ENCODE measurements around the gene TMEM132E. TPM values are rescaled to one million over a fixed set of nuclear protein-coding genes. Genes with fewer than 3 reads are reported as not detected.
A peak's percentile ranks its signal among the peaks of the same experiment; 100 is the strongest.

TMEM132E gene
- total RNA-seq, 1 experiment from 2014 or later = not detected

DNA sequence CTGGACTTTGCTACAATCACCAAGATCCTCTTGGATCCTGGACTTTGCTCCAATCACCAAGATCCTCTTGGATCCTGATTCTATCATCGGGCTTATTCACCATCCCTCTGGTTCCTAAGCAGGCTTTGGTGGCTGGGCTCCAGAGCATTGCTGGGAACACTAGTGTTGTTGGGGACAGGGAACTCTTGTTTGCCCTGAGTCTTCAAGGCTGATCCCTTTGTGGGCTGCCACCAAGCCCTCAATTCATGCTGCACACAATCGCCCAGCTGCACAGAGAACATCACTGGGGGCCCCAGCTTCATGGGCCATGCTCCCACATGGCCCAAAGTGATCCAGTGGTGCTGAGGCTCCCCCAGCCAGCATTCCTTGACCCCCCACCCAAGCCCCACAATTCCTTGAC lies 88.3 kb downstream of the TMEM132E start:
- H3K27me3 ChIP-seq = peaks cover 45% of the 10 kb centered on the region

GRCh38 chr17:34668206-34668605 lies 88.8 kb downstream of the TMEM132E start:
- Histone ChIP-seq H3K36me3 (no peaks in the 10 kb centered on the region), H3K9me3 (replicated peaks) (no peaks in the 10 kb centered on the region), H3K4me1 (no peaks in the 10 kb centered on the region), H3K27ac (no peak overlapping the region), H3K4me3 (no peak overlapping the region), H3K27me3 (peaks cover 45% of the 10 kb centered on the region)
- DNase-seq = no peak

More for the DNA sequence above, 88.3 kb downstream of the TMEM132E start:
- H3K27ac ChIP-seq = no peak overlapping the region
- H3K9me3 ChIP-seq (replicated peaks) = no peaks in the 10 kb centered on the region
- no peaks in the 10 kb centered on the region for H3K4me1 ChIP-seq
- H3K4me3 ChIP-seq = no peak overlapping the region
- H3K36me3 ChIP-seq = no peaks in the 10 kb centered on the region
- DNase-seq = no peak

- Histone ChIP-seq H3K36me3 (no peaks in the 10 kb centered on the region), H3K4me1 (no peaks in the 10 kb centered on the region), H3K4me3 (no peak overlapping the region), H3K27ac (no peak overlapping the region), H3K27me3 (peaks cover 41% of the 10 kb centered on the region), H3K9me3 (replicated peaks) (no peaks in the 10 kb centered on the region)
- no peak for DNase-seq
Observed at GRCh38 chr17:34669511-34669910, 90.1 kb downstream of the TMEM132E start.

- DNase-seq = no peak
- H3K36me3 ChIP-seq = no peaks in the 10 kb centered on the region
- H3K27me3 ChIP-seq = peaks cover 32% of the 10 kb centered on the region
- no peaks in the 10 kb centered on the region for H3K4me1 ChIP-seq
- no peak overlapping the region for H3K27ac ChIP-seq
- no peaks in the 10 kb centered on the region for H3K9me3 ChIP-seq (replicated peaks)
- no peak overlapping the region for H3K4me3 ChIP-seq
Observed at GRCh38 chr17:34670618-34671017, 91.2 kb downstream of the TMEM132E start.

- peaks cover 29% of the 10 kb centered on the region for H3K27me3 ChIP-seq
- H3K36me3 ChIP-seq = no peaks in the 10 kb centered on the region
- H3K4me3 ChIP-seq = no peak overlapping the region
- DNase-seq = no peak
- no peak overlapping the region for H3K27ac ChIP-seq
- no peaks in the 10 kb centered on the region for H3K4me1 ChIP-seq
- no peaks in the 10 kb centered on the region for H3K9me3 ChIP-seq (replicated peaks)
Observed at GRCh38 chr17:34671191-34671590, 91.8 kb downstream of the TMEM132E start.

GRCh38 chr17:34672176-34672785 lies 92.9 kb downstream of the TMEM132E start:
- peaks cover 24% of the 10 kb centered on the region; the same call in 1 of the 2 replicates for H3K27me3 ChIP-seq
- H3K4me1 ChIP-seq = no peaks in the 10 kb centered on the region
- no peak for DNase-seq
- H3K36me3 ChIP-seq = no peaks in the 10 kb centered on the region
- H3K4me3 ChIP-seq = no peak overlapping the region
- no peaks in the 10 kb centered on the region for H3K9me3 ChIP-seq (replicated peaks)
- no peak overlapping the region for H3K27ac ChIP-seq

GRCh38 chr17:34673516-34673915 lies 94.1 kb downstream of the TMEM132E start:
- H3K4me3 ChIP-seq = no peak overlapping the region
- DNase-seq = peak in 1 of 2 experiments; percentile 17
- H3K27ac ChIP-seq = no peak overlapping the region
- no peaks in the 10 kb centered on the region for H3K4me1 ChIP-seq
- no peaks in the 10 kb centered on the region for H3K36me3 ChIP-seq
- 0 out of 2 replicates have a peak, but pooled peaks cover 2% of the 10 kb centered on the region for H3K9me3 ChIP-seq (replicated peaks)
- H3K27me3 ChIP-seq = peaks cover 15% of the 10 kb centered on the region; the same call in 1 of the 2 replicates

DNA sequence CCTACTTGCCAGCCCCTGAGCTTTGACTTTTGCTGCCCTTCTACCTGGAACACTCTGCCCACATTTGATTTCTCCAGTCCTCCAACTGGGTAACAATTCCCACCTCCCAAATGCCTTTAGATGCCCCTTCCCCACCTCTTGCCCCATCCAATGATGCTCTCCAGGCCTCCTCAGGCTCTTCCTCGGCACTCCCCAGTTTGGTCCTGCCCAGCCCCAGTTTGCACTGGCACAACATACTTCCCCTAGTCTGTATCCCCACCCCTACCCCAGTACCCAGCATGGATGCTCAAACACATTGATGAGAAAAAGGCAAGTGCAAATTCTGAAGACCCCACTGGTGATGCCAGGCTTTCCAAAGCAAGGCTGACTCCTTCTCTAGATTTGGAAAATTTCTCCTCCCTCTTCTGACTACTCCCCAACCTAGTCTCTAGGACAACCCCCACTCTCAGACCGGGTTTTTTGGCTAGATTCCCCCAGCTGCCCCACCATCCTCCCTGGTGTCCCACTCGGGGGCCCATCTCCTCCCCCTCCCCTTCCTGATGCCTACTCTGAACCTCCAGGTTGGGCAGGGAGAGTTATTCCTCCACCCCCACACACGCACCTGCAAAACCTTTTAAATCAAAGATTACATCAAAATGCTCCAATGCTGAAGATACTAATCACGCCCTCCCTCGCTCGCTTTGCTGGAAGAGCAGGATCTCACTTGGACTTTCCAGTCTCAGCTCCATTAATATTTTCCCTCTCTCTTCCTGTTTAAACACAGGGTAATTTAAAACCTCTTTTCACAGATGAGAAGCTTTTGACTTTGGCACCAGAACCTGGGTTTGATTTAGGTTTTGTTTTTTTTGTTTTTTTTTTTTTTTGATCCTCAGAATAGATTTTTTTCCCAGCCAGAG lies 94.9 kb downstream of the TMEM132E start:
- H3K9me3 ChIP-seq (replicated peaks) = 0 out of 2 replicates have a peak, but pooled peaks cover 2% of the 10 kb centered on the region
- no peak for DNase-seq
- H3K27me3 ChIP-seq = peaks cover 10% of the 10 kb centered on the region; the same call in 1 of the 2 replicates
- no peak overlapping the region for H3K4me3 ChIP-seq
- no peaks in the 10 kb centered on the region for H3K4me1 ChIP-seq
- no peaks in the 10 kb centered on the region for H3K36me3 ChIP-seq
- no peak overlapping the region for H3K27ac ChIP-seq

GRCh38 chr17:34675143-34675542 lies 95.8 kb downstream of the TMEM132E start:
- no peak for DNase-seq
- 0 out of 2 replicates have a peak, but pooled peaks cover 2% of the 10 kb centered on the region for H3K9me3 ChIP-seq (replicated peaks)
- no peak overlapping the region for H3K27ac ChIP-seq
- H3K4me3 ChIP-seq = no peak overlapping the region
- no peaks in the 10 kb centered on the region for H3K4me1 ChIP-seq
- H3K27me3 ChIP-seq = peaks cover 3% of the 10 kb centered on the region; the same call in 1 of the 2 replicates
- no peaks in the 10 kb centered on the region for H3K36me3 ChIP-seq

- no peaks in the 10 kb centered on the region; the same call in 1 of the 2 replicates for H3K27me3 ChIP-seq
- 0 out of 2 replicates have a peak, but pooled peaks cover 2% of the 10 kb centered on the region for H3K9me3 ChIP-seq (replicated peaks)
- DNase-seq = no peak
Observed at GRCh38 chr17:34675605-34676004, 96.2 kb downstream of the TMEM132E start.

DNA sequence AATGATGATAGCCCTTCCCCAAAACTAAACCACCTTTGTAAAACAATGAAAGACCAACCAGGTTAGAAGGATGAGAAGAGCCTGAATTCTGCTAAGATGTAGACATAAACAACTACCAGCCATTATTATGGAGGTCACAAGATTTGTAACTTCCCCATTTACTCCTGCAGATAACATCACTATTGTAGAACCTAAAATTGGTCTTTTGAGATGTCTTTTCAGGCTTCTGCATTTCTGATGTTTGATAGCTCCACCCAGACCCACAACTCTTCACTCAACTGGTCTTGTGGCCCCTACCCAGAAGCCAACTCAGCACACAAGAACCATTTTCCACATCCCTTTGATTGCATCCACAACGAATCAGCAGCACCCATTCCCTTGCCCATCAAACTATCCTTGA lies 100.8 kb downstream of the TMEM132E start:
- H3K9me3 ChIP-seq (replicated peaks) = 0 out of 2 replicates have a peak, but pooled peaks cover 2% of the 10 kb centered on the region
- no peak overlapping the region for H3K27ac ChIP-seq
- no peak overlapping the region for H3K4me3 ChIP-seq
- no peaks in the 10 kb centered on the region for H3K36me3 ChIP-seq
- no peaks in the 10 kb centered on the region for H3K4me1 ChIP-seq
- DNase-seq = no peak
- no peaks in the 10 kb centered on the region for H3K27me3 ChIP-seq

More at GRCh38 chr17:34675605-34676004, 96.2 kb downstream of the TMEM132E start:
- Histone ChIP-seq H3K36me3 (no peaks in the 10 kb centered on the region), H3K4me3 (no peak overlapping the region), H3K27ac (no peak overlapping the region), H3K4me1 (no peaks in the 10 kb centered on the region)

- no peaks in the 10 kb centered on the region for H3K4me1 ChIP-seq
- no peaks in the 10 kb centered on the region for H3K27me3 ChIP-seq
- DNase-seq = no peak
- no peak overlapping the region for H3K27ac ChIP-seq
- H3K9me3 ChIP-seq (replicated peaks) = 0 out of 2 replicates have a peak, but pooled peaks cover 2% of the 10 kb centered on the region
- no peak overlapping the region for H3K4me3 ChIP-seq
- H3K36me3 ChIP-seq = no peaks in the 10 kb centered on the region
Observed at GRCh38 chr17:34682305-34682704, 102.9 kb downstream of the TMEM132E start.

DNA sequence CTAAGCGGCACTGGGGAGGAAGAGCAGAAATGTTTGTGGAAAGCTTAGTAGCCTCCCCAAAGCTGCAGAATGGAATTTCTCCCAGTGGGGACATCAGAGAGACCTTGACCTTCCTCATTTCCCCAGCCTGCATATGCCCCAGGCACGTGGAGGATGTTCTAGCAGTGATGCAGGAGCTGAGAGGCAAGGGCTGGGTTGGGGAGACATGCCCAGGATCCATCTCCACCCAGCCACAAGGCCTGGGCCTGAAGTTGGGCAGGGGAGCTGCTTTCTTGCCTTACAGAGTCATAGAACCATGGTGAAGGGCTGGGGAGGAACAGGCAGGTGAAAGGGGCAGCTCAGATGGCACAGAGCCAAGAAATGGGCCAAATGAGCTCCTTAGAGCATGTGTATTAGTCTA lies 104.0 kb downstream of the TMEM132E start:
- Histone ChIP-seq H3K9me3 (replicated peaks) (no peaks in the 10 kb centered on the region), H3K4me3 (no peak overlapping the region), H3K27me3 (no peaks in the 10 kb centered on the region), H3K27ac (no peak overlapping the region), H3K36me3 (no peaks in the 10 kb centered on the region), H3K4me1 (no peaks in the 10 kb centered on the region)
- no peak for DNase-seq
